Endothelial cell of umbilical vein (primary cell): Measurements from ENCODE around the gene TSACC. TPM values are rescaled to one million over a fixed set of nuclear protein-coding genes. Genes with fewer than 3 reads are reported as not detected.

ENCODE experiments used
- BruUV-seq: library from RNA; stranded (reverse); fragments of 400-500 nt; replicated peaks from 2 replicates; lab custom pipeline; 2021; lab: Mats Ljungman, UMichigan
- CTCF ChIA-PET: fragments of 300-600, 350-600 bp; sonication (Branson Sonifier 250); formaldehyde crosslinking; loops from one replicate; lab custom pipeline; 2021; ENCODE audit warnings: antibody characterized with exemption, inconsistent platforms; lab: Charles Lee
- POLR2A ChIA-PET: fragments of 300-600, 350-600 bp; sonication (Branson Sonifier 250); formaldehyde crosslinking; loops from one replicate; lab custom pipeline; 2021; ENCODE audit warnings: antibody characterized with exemption, inconsistent platforms; lab: Charles Lee
- DNase-seq: peaks from one replicate; pipeline ENCODE4 v3.0.0-alpha.2; 2011; ENCODE audit warnings: low read depth, low spot score
- FAIRE-seq: peaks from 2 replicates; lab custom pipeline; 2011; peaks lifted over from hg19 to GRCh38; lab: Jason Lieb, UNC
- H2AFZ ChIP-seq: 2 replicates; pipeline ENCODE4 v1.6.0; 2012; ENCODE audit warnings: low read depth, low read length, control low read depth, inconsistent platforms
- H3K27ac ChIP-seq: 2 replicates; pipeline ENCODE4 v1.5.1; 2011; ENCODE audit warnings: low read depth, mild to moderate bottlenecking, control low read depth, low read length, moderate library complexity; ENCODE audit not compliant: insufficient read depth
- H3K27me3 ChIP-seq, 2 experiments: 2 replicates each; pipeline versions ENCODE4 v1.6.0 to v1.6.1; 2011; ENCODE audit warnings: low read length in 2 of 2, mixed read lengths in 1 of 2; ENCODE audit not compliant: control insufficient read depth in 2 of 2, insufficient read depth in 2 of 2
- H3K36me3 ChIP-seq, 2 experiments: 2 replicates in 1 of 2; 3 replicates in 1 of 2; pipeline ENCODE4 v1.5.1; 2011; ENCODE audit warnings: low read length in 2 of 2, mild to moderate bottlenecking in 1 of 2, moderate library complexity in 1 of 2; ENCODE audit not compliant: control insufficient read depth in 2 of 2, insufficient read depth in 2 of 2; ENCODE audit errors: extremely low read depth in 1 of 2
- H3K4me1 ChIP-seq: 3 replicates; pipeline ENCODE4 v1.5.1; 2011; ENCODE audit warnings: mild to moderate bottlenecking, low read length; ENCODE audit not compliant: control insufficient read depth, insufficient read depth; ENCODE audit errors: extremely low read depth
- H3K4me2 ChIP-seq: 2 replicates; pipeline ENCODE4 v1.6.1; 2011; ENCODE audit warnings: low read length, control low read depth, mixed read lengths; ENCODE audit not compliant: insufficient read depth
- H3K4me3 ChIP-seq, 3 experiments: fragments of 200-600 bp in 1 of 3; sonication (generic), shearing (Covaris generic) in 1 of 3; replicated peaks in 1 of 3; 2 replicates each; pipeline ENCODE4 v1.5.1; 2011 to 2016; ENCODE audit warnings: control low read depth in 3 of 3, low read length in 3 of 3, mild to moderate bottlenecking in 2 of 3, inconsistent platforms in 1 of 3, low read depth in 1 of 3, moderate library complexity in 1 of 3; ENCODE audit not compliant: insufficient read depth in 1 of 3
- H3K79me2 ChIP-seq: 2 replicates; pipeline ENCODE4 v1.6.0; 2012; ENCODE audit warnings: low read length, inconsistent platforms; ENCODE audit not compliant: control insufficient read depth, insufficient read depth
- H3K9ac ChIP-seq: replicated peaks from 2 replicates; pipeline ENCODE3; 2011; ENCODE audit warnings: low read length, control low read depth; ENCODE audit not compliant: insufficient read depth; ENCODE audit errors: extremely low read depth
- H3K9me1 ChIP-seq: replicated peaks from 3 replicates; pipeline ENCODE4 v1.6.0; 2011; ENCODE audit warnings: mild to moderate bottlenecking, low read length; ENCODE audit not compliant: control insufficient read depth, insufficient read depth; ENCODE audit errors: extremely low read depth
- H3K9me3 ChIP-seq: replicated peaks from 2 replicates; pipeline ENCODE4 v1.5.1; 2012; ENCODE audit warnings: low read length, inconsistent platforms; ENCODE audit not compliant: control insufficient read depth, insufficient read depth
- H4K20me1 ChIP-seq: replicated peaks from 2 replicates; pipeline ENCODE3; 2011; ENCODE audit warnings: mild to moderate bottlenecking, low read length; ENCODE audit not compliant: control insufficient read depth, insufficient read depth; ENCODE audit errors: extremely low read depth
- CTCF ChIP-seq, 2 donors: IDR thresholded peaks; 1 replicate in 1 of 2; 2 replicates in 1 of 2; pipeline ENCODE4 v1.5.1; 2011; ENCODE audit warnings: low read length in 2 of 2, mild to moderate bottlenecking in 2 of 2, moderate library complexity in 2 of 2, control low read depth in 1 of 2, inconsistent platforms in 1 of 2, low read depth in 1 of 2; ENCODE audit not compliant: insufficient read depth in 1 of 2; ENCODE audit errors: extremely low read depth in 1 of 2
- EZH2 ChIP-seq: IDR thresholded peaks from 2 replicates; pipeline ENCODE4 v1.6.1; 2012; ENCODE audit warnings: borderline replicate concordance, low read depth, mild to moderate bottlenecking, moderate library complexity, low read length, inconsistent platforms; ENCODE audit not compliant: severe bottlenecking
- FOS ChIP-seq: IDR thresholded peaks from 2 replicates; pipeline ENCODE4 v1.6.1; 2011; ENCODE audit warnings: mild to moderate bottlenecking, low read length, moderate library complexity, borderline replicate concordance; ENCODE audit not compliant: insufficient read depth
- GATA2 ChIP-seq: IDR thresholded peaks from 2 replicates; pipeline ENCODE4 v1.7.0; 2011; ENCODE audit warnings: low read depth, mild to moderate bottlenecking, moderate library complexity, mixed read lengths, low read length; ENCODE audit not compliant: insufficient read length, insufficient read depth
- JUN ChIP-seq: IDR thresholded peaks from 2 replicates; pipeline ENCODE4 v1.6.1; 2011; ENCODE audit warnings: borderline replicate concordance, low read depth; ENCODE audit not compliant: insufficient read length, insufficient read depth
- MAX ChIP-seq: IDR thresholded peaks from 2 replicates; pipeline ENCODE4 v1.6.1; 2011; ENCODE audit not compliant: insufficient read depth, insufficient read length
- MYC ChIP-seq: IDR thresholded peaks from one replicate; pipeline ENCODE4 v1.6.1; 2011; ENCODE audit warnings: mild to moderate bottlenecking, low read depth, low read length
- POLR2A ChIP-seq: IDR thresholded peaks from 2 replicates; pipeline ENCODE4 v1.6.1; 2012; ENCODE audit warnings: low read depth, mild to moderate bottlenecking, control low read depth, low read length
- POLR2AphosphoS5 ChIP-seq: IDR thresholded peaks from 2 replicates; pipeline ENCODE4 v1.6.1; 2012; ENCODE audit warnings: low read depth, mild to moderate bottlenecking, control low read depth, low read length, moderate library complexity; ENCODE audit not compliant: insufficient read depth
- dilution Hi-C: fragments of 300-500 bp; cut with MboI; formaldehyde crosslinking; loops from one replicate; pipeline ENCODE4 v1.15.0; 2019; ENCODE audit warnings: low sequenced_read_pairs; ENCODE audit not compliant: extremely low pct_ligation_motif_present
- intact Hi-C: fragments of 100-400 bp; cut with micrococcal nuclease; formaldehyde crosslinking; loops from one replicate; pipeline ENCODE4 v1.10.0; 2022
- polyA plus RNA-seq, 4 experiments: library from polyadenylated mRNA; depleted of rRNA in 3 of 4; stranded (reverse) in 3 of 4; unstranded in 1 of 4; fragments of >200 nt; gene quantifications; 2 replicates each; pipeline versions ENCODE4 v1.2.1 to v1.2.3, GENCODE V29; 2011 to 2012; ENCODE audit warnings: missing spikeins in 1 of 4
- total RNA-seq: library from RNA; stranded (reverse); gene quantifications from 2 replicates; pipeline ENCODE4 v1.2.3, GENCODE V29; 2021

Gene TSACC
- total and polyA plus RNA-seq, 2 donors (not counting 3 experiments of a cell fraction or from before 2014, with no cell fraction given), result 0.69 to 0.94 TPM

GRCh38 chr1:156371553-156372264, 33.4 kb downstream of the TSACC start:
- no peak for TF ChIP-seq GATA2
- TF ChIP-seq POLR2A, result no peak
- no peak for TF ChIP-seq POLR2AphosphoS5
- TF ChIP-seq MAX, result no peak
- no peak for TF ChIP-seq EZH2
- TF ChIP-seq FOS, result no peak
- no peak for TF ChIP-seq CTCF (IDR thresholded peaks at IDR 0.05; ENCODE audit: extremely low read depth in 1 of 2, insufficient read depth in 1 of 2, low read depth in 1 of 2, low read length in 2 of 2)
- TF ChIP-seq JUN, result no peak
- TF ChIP-seq MYC, result no peak
- H3K4me3 ChIP-seq, result no peak overlapping the region
- H4K20me1 ChIP-seq, result no peaks in the 10 kb centered on the region
- peaks cover 23 to 34% of the 10 kb centered on the region in 2 experiments for H3K27me3 ChIP-seq
- ChIA-PET CTCF (interaction anchor here (1.0 to 3.4 kb wide), 3 partner anchors 11 to 15 kb away, joined by 3 to 34 read pairs (median 24); no protein-coding TSS in a partner anchor), POLR2A (no interaction called here)
- no peaks in the 10 kb centered on the region for H3K79me2 ChIP-seq
- H3K4me2 ChIP-seq, result no peak overlapping the region
- DNase-seq (no peak), FAIRE-seq (no peak)
- H3K9me1 ChIP-seq, result no peaks in the 10 kb centered on the region
- H3K36me3 ChIP-seq, result no peaks in the 10 kb centered on the region
- H3K27ac ChIP-seq, result no peak overlapping the region
- H3K9ac ChIP-seq, result no peak overlapping the region
- no peak overlapping the region for H2AFZ ChIP-seq
- H3K4me1 ChIP-seq, result peaks cover 6% of the 10 kb centered on the region
- BruUV-seq, result no TSS peak
- dilution Hi-C loops, result no loop called here
- intact Hi-C loops, result no loop called here
- no peaks in the 10 kb centered on the region for H3K9me3 ChIP-seq
